ENCODE results near the gene RIMS4.

DNA sequence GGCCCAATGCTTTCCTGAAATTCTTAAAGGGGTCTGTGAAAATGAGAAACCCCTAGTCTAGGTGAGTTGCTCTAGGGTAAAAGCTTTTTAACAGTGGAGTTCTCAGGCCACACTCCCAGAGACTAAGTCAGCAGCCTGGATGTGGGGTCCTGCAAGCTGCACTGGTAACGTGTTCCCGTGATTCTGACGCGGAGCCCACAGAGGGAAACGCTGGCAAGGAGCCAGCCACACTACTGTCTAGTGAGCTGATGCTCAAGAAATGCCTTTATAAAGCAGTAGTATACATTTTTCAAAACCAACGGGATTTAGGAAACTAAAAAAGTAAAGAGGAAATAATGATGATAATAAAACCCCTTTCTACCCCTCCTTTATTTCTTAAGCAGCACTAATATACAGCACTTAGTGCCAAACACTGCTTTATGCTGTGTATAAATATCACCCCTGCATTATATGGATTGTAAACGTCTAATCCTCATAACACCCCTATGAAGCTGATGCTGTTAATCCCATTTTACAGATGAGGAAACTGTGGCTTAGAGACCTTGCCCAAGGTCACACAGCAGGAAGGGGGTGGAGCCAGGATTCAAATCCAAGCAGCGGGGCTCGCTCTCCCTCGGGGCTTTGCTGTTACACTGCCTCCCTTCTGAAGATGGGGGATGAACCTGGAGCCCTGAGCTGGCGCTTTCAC, 39.7 kb downstream of the RIMS4 start:
- TF ChIP-seq POLR2AphosphoS5 (IDR thresholded peaks at IDR 0.05; ENCODE audit: borderline replicate concordance, low read depth, low read length) = no peak
- TF ChIP-seq EZH2 (IDR thresholded peaks at IDR 0.05) = no peak
